T-helper 1 cell treated with Interleukin-12 subunit alpha and Interleukin-12 subunit beta and Interleukin-4 antibody, amounts not matched to agents 30 μg/mL and 1 μg/mL, for 36 hours (primary cell): ENCODE measurements around the gene BEST3.
"Not testable (repeated sequence)": the region's sequence is repeated elsewhere in the genome, so short reads cannot be mapped to it uniquely, and the experiment has no call there.

Source experiments
- H3K27ac Mint-ChIP-seq: one replicate; pipeline ENCODE4 v1.8.0; 2021; ENCODE audit warnings: mild to moderate bottlenecking, mixed read lengths
- H3K27me3 Mint-ChIP-seq: one replicate; pipeline ENCODE4 v1.8.0; 2021; ENCODE audit warnings: low read depth, mixed read lengths
- H3K36me3 Mint-ChIP-seq: one replicate; pipeline ENCODE4 v1.8.0; 2021; ENCODE audit warnings: low read depth, mixed read lengths
- H3K4me1 Mint-ChIP-seq: one replicate; pipeline ENCODE4 v1.8.0; 2021; ENCODE audit warnings: low read depth, mixed read lengths
- H3K4me3 Mint-ChIP-seq: one replicate; pipeline ENCODE4 v1.8.0; 2021; ENCODE audit warnings: mild to moderate bottlenecking, moderate library complexity, mixed read lengths
- H3K9me3 Mint-ChIP-seq: one replicate; pipeline ENCODE4 v1.8.0; 2021; ENCODE audit warnings: mixed read lengths

BEST3 gene

DNA sequence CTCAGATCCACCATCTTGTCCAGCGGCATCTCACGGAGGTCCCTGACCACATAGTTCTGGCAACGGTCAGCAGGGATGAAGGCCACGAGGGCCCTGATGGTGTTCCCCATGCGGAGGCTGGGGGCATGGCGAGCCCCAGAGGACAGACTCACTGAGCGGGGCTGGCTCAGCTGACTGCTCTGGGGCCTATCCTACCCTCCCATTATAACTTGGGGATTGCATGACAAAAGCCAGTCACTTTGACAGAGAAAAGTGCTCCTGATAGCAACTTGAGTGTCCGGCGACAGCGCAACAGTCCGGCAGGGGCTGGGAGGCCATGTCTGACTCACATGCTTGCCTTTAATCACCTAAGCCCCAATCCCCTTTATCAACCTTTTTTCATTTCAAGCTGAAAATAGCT lies 88.4 kb downstream of the BEST3 start, which contains the start of gene LRRC10:
Gene LRRC10 (minus strand): TSS at position 179 of the 400 bp plus-strand sequence. CDS start 69 bp downstream, at position 110.
- no peak within 1 kb of the TSS for H3K4me3 Mint-ChIP-seq
- peaks cover 6% of the 10 kb centered on the region for H3K27me3 Mint-ChIP-seq
- no peaks in the 10 kb centered on the region for H3K9me3 Mint-ChIP-seq
- H3K4me1 Mint-ChIP-seq: no peaks in the 10 kb centered on the region
- H3K36me3 Mint-ChIP-seq: no peaks in the 10 kb centered on the region
- H3K27ac Mint-ChIP-seq: no peak within 1 kb of the TSS

DNA sequence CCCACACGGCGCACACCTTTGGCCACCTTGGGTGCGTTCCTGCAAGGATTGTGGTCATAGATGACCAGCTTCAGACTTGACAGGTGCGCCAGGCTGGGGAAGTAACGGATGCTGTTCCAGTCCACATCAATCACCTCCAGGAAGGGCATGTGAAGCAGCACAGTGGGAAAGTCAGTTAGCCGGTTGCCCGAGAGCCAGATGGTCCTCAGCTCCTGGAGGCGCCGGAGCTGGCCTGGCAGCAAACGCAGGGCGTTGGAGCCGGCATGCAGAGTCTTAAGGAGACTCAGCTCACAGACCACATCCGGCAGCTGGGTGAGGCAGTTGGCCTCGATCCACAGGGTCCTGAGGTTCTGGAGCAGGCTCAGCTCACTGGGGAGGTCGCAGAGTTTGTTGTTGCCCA lies 89.0 kb downstream of the BEST3 start:
- Mint-ChIP-seq H3K36me3 (no peaks in the 10 kb centered on the region), H3K27me3 (peaks cover 6% of the 10 kb centered on the region), H3K4me3 (no peak overlapping the region), H3K4me1 (no peaks in the 10 kb centered on the region), H3K27ac (no peak overlapping the region), H3K9me3 (no peaks in the 10 kb centered on the region)

DNA sequence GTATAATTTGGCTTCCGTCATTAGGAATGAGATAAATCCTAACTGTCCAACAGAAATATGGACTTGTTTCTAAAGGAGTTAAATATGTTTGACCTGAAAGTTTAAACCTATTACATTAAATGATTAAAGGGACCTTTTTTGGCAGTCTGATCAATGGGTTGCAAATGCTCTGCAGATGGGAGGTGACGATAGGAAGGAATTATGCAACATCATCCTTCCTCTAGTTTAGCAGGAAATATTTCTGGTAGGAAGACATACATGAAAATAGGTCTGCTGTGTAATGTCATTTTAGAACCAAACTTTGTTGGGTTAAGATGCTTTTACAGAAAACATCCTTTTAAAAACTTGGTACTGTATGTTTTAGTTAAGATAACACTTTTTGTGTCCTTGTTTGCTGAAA lies 91.0 kb downstream of the BEST3 start:
- Mint-ChIP-seq H3K27me3 (no peaks in the 10 kb centered on the region), H3K9me3 (no peaks in the 10 kb centered on the region), H3K36me3 (peaks cover 5% of the 10 kb centered on the region), H3K4me3 (no peak overlapping the region), H3K4me1 (no peaks in the 10 kb centered on the region), H3K27ac (no peak overlapping the region)

DNA sequence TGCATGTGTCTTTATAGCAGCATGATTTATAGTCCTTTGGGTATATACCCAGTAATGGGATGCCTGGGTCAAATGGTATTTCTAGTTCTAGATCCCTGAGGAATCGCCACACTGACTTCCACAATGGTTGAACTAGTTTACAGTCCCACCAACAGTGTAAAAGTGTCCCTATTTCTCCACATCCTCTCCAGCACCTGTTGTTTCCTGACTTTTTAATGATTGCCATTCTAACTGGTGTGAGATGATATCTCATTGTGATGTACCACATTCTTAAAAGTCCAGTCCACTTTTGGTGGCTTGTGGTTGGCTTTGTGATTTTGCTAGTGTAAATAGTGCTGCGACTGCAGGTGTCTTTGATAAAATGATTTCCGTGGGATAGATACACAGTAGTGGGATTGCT lies 94.8 kb downstream of the BEST3 start:
- H3K4me3 Mint-ChIP-seq, H3K4me1 Mint-ChIP-seq, H3K27ac Mint-ChIP-seq, H3K27me3 Mint-ChIP-seq, H3K9me3 Mint-ChIP-seq: not testable (repeated sequence)
- peaks cover 27% of the 10 kb centered on the region for H3K36me3 Mint-ChIP-seq
